GM18868 (cell line): ENCODE results near the gene RSL1D1.

ENCODE experiments used
- ATAC-seq: cut with Tn5 transposase; IDR thresholded peaks from one replicate; pipeline ENCODE4 v1.9.1; 2021; ENCODE audit warnings: mild to moderate bottlenecking, moderate library complexity; ENCODE audit not compliant: unreplicated experiment

The RSL1D1 gene

DNA sequence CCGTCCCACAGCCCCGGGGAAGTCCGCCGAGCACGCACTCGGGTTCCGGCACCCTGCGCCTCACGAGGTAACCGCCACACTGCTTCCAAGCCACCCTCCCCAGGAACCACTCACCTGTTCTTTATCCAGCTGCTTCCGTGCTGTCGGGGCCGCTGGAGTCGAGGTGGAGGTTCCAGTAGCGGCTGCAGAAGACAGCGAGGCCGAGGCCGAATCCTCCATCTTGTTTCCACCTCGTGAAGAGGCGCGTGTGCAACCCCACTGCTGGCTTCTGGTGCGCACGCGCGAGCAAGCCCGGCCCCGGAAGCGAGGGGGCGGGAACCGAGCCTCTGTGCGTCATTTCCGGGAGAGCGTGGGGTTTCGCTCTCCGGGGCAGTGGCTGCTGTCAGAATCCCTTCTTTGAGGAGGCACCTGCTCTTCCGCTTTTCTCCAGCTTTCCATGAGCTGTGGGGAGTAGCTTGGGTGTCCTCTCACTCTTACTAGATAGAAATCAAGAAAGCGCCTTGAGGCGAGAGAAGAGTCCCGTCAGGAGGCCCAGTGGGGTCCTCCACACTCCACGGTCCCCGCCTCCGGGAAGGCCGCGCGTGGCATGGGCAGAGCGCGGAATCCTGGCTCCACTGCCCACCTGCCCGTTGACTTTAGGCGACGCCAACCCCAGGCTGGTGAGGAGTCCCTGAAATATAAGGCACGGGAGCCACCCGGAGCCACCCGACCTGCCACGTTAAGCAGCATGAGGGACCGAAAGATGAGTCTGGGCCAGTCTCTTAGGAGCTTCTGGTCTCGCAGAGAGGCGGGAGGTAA is at the start of gene RSL1D1:
RSL1D1 (minus strand) TSS at position 249 of the 798 bp plus-strand sequence; CDS start at position 219, 30 bp downstream.
- ATAC-seq, result peak; percentile 86

DNA sequence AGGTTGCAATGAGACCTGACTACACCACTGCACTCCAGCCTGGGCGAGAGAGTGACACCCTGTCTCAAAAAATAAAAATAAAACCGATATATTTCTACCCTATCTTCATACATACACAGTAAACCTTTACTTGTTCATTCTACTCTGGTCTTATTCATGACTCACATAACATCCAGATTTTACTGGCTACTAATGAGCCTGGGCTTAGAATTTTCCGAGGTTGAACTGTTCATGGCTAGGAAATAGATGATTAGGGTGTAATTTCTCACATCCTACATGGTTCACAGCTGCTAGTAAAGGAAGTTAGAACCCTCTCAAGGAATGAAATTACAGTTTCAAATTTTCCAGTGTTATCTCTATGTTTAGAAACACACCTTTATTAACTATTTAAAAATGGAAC is 49.7 kb upstream of the RSL1D1 start:
- ATAC-seq, result no peak

DNA sequence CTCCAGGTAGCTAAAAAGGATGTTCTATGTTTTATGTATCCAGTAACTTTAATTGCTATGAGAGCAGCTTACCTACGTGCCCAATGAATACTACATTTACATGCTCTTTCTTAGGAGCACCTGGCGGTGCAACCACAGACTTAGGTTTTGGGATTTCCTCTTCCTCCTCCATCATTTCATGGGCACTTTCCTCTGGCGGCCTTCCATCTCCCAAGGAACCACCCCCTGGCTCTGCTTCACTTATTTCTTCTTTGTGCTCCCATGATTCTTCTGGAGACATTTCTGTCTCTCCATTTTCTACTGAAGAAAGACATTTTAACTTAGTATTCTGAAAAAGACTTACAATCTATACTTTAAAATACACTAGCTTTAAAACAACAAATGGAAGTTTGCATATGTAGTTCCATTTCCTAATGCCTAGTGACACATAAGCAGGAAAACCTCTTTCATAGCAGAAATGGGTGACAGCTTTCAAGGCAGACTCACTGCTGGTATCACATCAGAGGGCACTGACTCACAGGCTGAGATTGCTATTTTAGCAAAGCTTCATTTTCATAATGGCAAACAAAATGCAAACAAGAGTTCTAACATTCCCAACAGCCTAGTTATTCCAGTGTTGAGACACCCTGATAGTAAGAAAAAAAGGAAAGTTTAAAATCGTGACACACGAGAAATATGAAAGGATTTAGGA is 45.3 kb upstream of the RSL1D1 start:
- ATAC-seq, result no peak

DNA sequence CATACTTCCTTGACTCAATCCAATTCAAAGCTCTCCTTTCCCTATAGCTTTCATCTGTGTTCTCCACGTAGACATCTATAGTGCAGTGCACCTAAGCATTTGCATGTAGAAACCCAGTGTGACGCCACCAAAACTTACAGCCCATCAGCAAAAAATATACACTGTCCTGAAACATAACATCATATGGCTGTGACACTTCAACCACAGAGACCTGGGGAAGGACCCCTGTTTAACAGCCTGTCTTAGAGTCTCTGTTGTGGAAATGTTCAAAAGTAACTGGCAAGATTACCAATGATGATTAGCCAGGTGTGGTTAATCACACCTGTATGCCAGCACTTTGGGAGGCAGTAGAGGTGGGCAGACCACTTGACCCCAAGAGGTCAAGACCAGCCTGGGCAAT is 42.2 kb upstream of the RSL1D1 start:
- no peak for ATAC-seq

GRCh38 chr16:11892761-11893160 is 41.4 kb upstream of the RSL1D1 start:
- ATAC-seq, result no peak

- ATAC-seq, result no peak
Observed at GRCh38 chr16:11890231-11890965, 39.1 kb upstream of the RSL1D1 start.

- ATAC-seq, result no peak
Observed at GRCh38 chr16:11886881-11887280, 35.5 kb upstream of the RSL1D1 start.

DNA sequence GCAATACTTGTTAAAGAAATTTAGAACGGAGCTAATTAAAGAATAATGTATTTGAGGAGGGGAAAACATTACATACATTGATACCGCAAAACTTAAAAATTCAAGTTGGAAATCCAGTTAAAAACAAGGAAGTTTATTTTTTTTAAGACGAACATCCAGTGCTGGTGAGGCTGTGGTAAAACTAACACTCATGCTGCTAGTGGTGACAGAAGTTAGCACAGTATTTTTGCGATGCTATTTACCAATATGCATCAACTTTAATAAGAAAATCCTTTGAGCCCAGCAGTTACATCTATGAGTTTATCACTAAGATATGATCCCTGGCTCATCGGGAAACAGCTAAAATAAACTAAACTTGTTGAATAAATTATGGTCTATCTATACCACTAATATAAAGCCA is 32.7 kb upstream of the RSL1D1 start:
- no peak for ATAC-seq

DNA sequence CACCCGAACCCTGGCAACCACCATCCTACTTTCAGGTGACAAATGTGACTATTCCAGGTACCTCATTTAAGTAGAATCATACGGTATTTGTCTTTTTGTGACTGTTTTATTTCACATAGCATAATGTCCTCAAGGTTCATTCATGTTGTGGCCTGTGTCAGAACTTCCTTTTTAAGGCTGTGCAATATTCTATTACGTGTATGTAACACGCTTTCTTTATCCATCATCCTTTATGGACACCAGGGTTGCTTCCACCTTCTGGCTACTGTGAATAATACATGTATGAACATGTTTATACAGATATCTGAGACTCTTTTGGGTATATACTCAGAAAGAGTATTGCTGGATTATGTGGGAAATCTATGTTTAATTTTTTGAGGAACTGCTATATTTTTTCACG is 28.7 kb upstream of the RSL1D1 start:
- no peak for ATAC-seq

- no peak for ATAC-seq
Observed at GRCh38 chr16:11877374-11877773, 26.0 kb upstream of the RSL1D1 start.

DNA sequence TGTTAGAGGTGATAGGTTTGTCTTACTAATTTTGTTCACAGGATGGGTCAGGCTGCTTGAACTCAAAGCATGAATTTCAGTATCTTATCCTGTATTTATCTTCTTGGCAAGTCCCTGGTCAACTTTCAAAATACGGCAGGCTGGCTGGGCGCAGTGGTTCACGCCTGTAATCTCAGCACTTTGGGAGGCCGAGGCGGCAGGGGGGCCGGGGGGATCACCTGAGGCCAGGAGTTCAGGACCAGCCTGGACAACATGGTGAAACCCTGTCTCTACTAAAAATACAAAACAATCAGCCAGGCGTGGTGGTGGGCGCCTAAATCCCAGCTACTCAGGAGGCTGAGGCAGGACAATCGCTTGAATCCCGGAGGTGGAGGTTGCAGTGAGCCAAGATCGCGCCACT is 25.0 kb upstream of the RSL1D1 start:
- ATAC-seq, result no peak

DNA sequence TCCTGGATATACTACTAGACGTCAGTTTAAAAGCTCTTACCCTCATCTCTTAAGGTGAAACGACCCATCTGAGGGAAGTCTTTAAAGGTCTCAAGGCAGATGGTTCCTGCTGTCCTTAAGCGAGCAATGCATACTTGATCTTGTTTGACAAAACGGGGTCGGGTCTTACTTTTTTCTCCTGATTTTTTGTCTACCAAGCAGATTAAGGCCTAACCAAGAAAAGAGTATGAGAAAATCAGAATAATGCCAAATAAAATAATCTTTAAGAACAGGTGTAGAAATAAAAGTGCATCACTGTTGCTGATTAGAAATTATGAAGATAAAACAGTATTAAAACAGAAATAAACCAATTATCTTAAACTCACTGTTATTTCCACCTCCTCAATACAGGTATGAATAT is 24.4 kb upstream of the RSL1D1 start:
- no peak for ATAC-seq

DNA sequence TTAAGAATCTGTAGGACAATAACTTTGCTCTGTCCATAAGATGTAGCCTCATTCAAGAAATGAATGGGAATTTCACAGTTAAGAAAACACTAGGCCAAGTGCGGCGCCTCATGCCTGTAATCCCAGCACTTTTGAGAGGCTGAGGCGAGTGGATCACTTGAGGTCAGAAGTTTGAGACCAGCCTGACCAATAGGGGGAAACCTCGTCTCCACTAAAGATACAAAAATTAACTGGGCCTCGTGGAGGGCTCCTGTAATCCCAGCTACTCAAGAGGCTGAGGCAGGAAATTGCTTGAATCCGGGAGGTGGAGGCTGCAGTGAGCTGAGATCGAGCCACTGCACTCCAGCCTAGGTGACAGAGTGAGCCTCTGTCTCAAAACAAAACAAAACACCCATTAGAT is 19.9 kb upstream of the RSL1D1 start:
- ATAC-seq, result no peak

DNA sequence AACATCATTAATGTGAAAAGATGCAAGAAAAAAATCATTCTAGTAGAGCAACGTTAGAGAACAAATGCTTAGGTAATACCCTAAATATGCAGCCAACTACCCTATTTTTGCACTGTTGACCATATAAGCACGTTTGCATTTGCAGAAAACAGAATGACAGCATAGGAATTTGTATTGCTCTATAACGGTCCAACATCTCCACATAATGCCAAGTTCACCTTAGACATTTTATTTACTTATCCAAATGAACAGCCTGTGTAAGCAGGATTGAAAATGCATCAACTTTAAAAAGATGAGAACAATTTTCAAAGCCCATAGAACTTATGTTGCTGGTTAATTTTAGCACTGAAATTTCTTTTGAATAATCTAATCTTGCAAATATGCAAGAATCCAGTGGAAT is 19.1 kb upstream of the RSL1D1 start:
- no peak for ATAC-seq

DNA sequence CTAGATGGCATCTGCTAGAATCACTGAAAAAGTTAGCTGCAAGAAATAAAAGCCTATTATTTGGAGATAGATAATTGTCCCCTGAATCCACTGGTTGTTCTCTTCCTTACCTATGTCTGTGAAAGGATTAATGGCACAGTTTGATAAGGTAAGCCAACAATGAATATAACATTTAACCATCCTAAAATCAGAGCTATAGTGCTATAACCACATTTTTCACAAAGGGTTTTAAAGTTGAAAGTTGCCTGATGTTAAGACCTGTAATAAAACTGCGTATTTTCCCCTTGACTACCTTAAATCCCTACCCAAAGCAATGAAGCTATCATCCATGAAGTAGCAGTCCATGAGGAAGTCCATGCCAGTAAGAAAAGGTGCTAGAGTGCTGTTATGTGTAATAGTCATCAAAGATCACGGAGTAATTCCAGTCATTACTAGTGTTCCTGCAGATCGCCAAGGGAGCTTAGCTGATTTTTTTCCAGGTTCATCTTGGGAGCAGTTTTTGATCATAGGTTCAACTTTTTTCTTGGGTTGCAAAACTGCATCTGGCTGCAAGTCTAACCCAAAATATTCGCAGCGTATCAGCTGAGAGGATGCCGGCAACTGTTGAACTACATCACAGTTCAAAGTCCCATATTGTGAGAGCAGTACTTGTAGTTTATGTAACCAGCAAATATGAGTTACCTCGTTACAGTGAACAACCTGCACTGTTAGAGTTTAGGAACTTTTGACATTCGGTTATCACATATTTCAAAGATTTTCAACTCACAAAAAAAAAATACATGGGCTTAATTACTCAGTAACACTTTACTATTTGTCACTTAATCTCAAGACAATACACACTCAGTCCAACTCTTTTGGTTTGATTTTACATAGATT is 18.2 kb upstream of the RSL1D1 start:
- ATAC-seq, result no peak

DNA sequence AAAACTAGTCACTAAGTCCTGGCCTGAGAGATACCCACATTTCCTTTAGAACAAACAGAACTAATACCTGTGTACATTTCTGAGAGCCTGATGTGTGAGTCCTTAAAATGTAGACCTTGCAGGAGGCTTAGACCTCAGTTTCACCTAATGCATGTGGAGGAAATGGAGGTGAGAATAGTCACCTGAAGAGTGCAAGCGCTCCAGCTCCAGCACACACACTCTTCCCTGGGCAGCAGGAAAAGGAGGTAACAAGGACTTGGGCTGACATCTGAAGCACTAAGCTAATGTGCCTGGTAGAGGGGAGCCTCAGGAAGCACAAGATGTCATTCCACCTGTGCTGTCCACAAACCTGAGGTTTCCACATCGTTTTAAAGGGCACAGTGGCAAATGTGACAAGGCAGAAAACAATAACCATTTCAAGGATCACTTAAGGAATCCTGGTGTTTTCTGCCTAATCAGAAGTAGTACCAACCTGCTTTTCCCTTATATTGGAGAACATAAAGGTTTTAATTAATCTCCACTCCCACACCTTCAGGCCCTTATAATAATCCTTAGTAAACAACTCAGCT is 17.2 kb upstream of the RSL1D1 start:
- ATAC-seq, result no peak

DNA sequence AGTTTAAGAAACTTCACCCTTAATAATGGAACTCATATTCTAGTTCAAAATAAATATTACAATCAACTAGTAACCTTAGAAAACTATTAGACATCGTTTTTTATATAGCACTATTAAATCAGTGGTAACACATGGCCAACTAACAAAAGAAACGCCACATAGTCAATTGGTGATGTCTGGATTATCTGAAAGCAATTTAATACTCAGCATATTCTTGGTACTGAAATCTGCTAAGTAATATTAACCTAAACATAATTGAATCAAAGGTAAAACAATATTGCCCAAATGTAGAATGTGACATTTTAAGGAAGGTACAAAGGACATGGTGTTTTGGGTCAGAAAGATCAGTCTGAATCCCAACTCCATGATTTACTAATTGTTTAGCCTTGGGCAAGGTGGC is 11.1 kb upstream of the RSL1D1 start:
- ATAC-seq, result no peak

GRCh38 chr16:11857161-11857560 is 5.8 kb upstream of the RSL1D1 start:
- ATAC-seq, result no peak

GRCh38 chr16:11852092-11852809 is 909 bp upstream of the RSL1D1 start:
- ATAC-seq, result no peak

- ATAC-seq, result no peak
Observed at GRCh38 chr16:11848842-11849241, 2.5 kb downstream of the RSL1D1 start.
